ENCODE results near the gene KRTAP10-12.

Gene KRTAP10-12

GRCh38 chr21:44697811-44698734, 1.1 kb downstream of the KRTAP10-12 start:
- in situ Hi-C loops (cut with MboI; ENCODE audit: low sequenced_read_pairs), result no loop called here

GRCh38 chr21:44699502-44700001, 2.6 kb downstream of the KRTAP10-12 start:
- in situ Hi-C loops (cut with MboI; ENCODE audit: low sequenced_read_pairs), result no loop called here

GRCh38 chr21:44700101-44701022, 3.4 kb downstream of the KRTAP10-12 start:
- in situ Hi-C loops (cut with MboI; ENCODE audit: low sequenced_read_pairs), result no loop called here

- in situ Hi-C loops (cut with MboI; ENCODE audit: low sequenced_read_pairs), result no loop called here
These were observed 4.0 kb downstream of the KRTAP10-12 start for GRCh38 chr21:44701023-44701400.

GRCh38 chr21:44701541-44701940, 4.6 kb downstream of the KRTAP10-12 start:
- in situ Hi-C loops (cut with MboI; ENCODE audit: low sequenced_read_pairs), result no loop called here

- in situ Hi-C loops (cut with MboI; ENCODE audit: low sequenced_read_pairs), result no loop called here
These were observed 5.4 kb downstream of the KRTAP10-12 start for GRCh38 chr21:44702111-44702972.

- in situ Hi-C loops (cut with MboI; ENCODE audit: low sequenced_read_pairs), result no loop called here
These were observed 6.2 kb downstream of the KRTAP10-12 start for GRCh38 chr21:44702973-44703730.

- in situ Hi-C loops (cut with MboI; ENCODE audit: low sequenced_read_pairs), result no loop called here
These were observed 7.0 kb downstream of the KRTAP10-12 start for GRCh38 chr21:44703731-44704635.

GRCh38 chr21:44704636-44705001, 7.6 kb downstream of the KRTAP10-12 start:
- in situ Hi-C loops (cut with MboI; ENCODE audit: low sequenced_read_pairs), result no loop called here

- in situ Hi-C loops (cut with MboI; ENCODE audit: low sequenced_read_pairs), result no loop called here
These were observed 9.2 kb downstream of the KRTAP10-12 start for GRCh38 chr21:44706026-44706705.

- in situ Hi-C loops (cut with MboI; ENCODE audit: low sequenced_read_pairs), result no loop called here
These were observed 10.0 kb downstream of the KRTAP10-12 start for GRCh38 chr21:44706706-44707581.

- in situ Hi-C loops (cut with MboI; ENCODE audit: low sequenced_read_pairs), result no loop called here
These were observed 11.4 kb downstream of the KRTAP10-12 start for GRCh38 chr21:44708213-44708865.

- in situ Hi-C loops (cut with MboI; ENCODE audit: low sequenced_read_pairs), result no loop called here
These were observed 12.0 kb downstream of the KRTAP10-12 start for GRCh38 chr21:44708866-44709425.

- in situ Hi-C loops (cut with MboI; ENCODE audit: low sequenced_read_pairs), result no loop called here
These were observed 12.7 kb downstream of the KRTAP10-12 start for GRCh38 chr21:44709426-44710293.

GRCh38 chr21:44710294-44710665, 13.3 kb downstream of the KRTAP10-12 start:
- in situ Hi-C loops (cut with MboI; ENCODE audit: low sequenced_read_pairs), result no loop called here
